HEK293 (cell line): Measurements from ENCODE around the gene NDOR1.

ENCODE experiments used
- CTCF ChIA-PET: fragments of 350-600 bp; formaldehyde crosslinking; extraction: SDS; loops from one replicate; lab custom pipeline; 2021; ENCODE audit warnings: antibody characterized with exemption; lab: Yijun Ruan, JAX
- POLR2A ChIA-PET: fragments of 300-600 bp; formaldehyde crosslinking; extraction: SDS; loops from one replicate; lab custom pipeline; 2020; ENCODE audit warnings: antibody characterized with exemption, inconsistent platforms; lab: Yijun Ruan, JAX
- H3K27ac ChIP-seq: fragments of 200-500 bp; sonication (Bioruptor generic); 2 replicates; pipeline ENCODE4 v1.5.1; 2014; ENCODE audit warnings: low read depth, low read length, control low read depth, inconsistent platforms; ENCODE audit errors: extremely low read depth
- H3K36me3 ChIP-seq, 2 experiments: fragments of 200-500 bp in 1 of 2; sonication (Bioruptor generic) in 1 of 2; 1 replicate in 1 of 2; 2 replicates in 1 of 2; pipeline ENCODE4 v1.5.1; 2014 to 2017; ENCODE audit warnings: inconsistent platforms in 2 of 2, low read length in 2 of 2; ENCODE audit not compliant: control insufficient read depth in 2 of 2, insufficient read depth in 1 of 2
- H3K4me1 ChIP-seq: fragments of 200-500 bp; sonication (Bioruptor generic); 2 replicates; pipeline ENCODE4 v1.5.1; 2014; ENCODE audit warnings: mild to moderate bottlenecking, low read length, inconsistent platforms; ENCODE audit not compliant: control insufficient read depth, insufficient read depth
- H3K4me3 ChIP-seq: 2 replicates; pipeline ENCODE4 v1.5.1; 2011; ENCODE audit warnings: low read depth, mild to moderate bottlenecking, control low read depth, low read length, moderate library complexity
- H3K9me3 ChIP-seq: fragments of 200-500 bp; sonication (Bioruptor generic); 2 replicates; pipeline ENCODE4 v1.5.1; 2014; ENCODE audit warnings: low read depth, low read length, inconsistent platforms; ENCODE audit not compliant: control insufficient read depth, insufficient read depth
- ATF2 ChIP-seq: fragments of 450-650 bp; formaldehyde crosslinking; IDR thresholded peaks from 2 replicates; pipeline ENCODE4 v1.5.1; 2016; ENCODE audit warnings: missing biosample characterization, missing genetic modification characterization, low read depth
- MEIS1 ChIP-seq: sonication (generic); formaldehyde crosslinking; IDR thresholded peaks from 2 replicates; pipeline ENCODE4 v1.8.1; 2022; ENCODE audit warnings: missing genetic modification reagents, mild to moderate bottlenecking, borderline replicate concordance
- PRDM6 ChIP-seq: fragments of 450-650 bp; formaldehyde crosslinking; IDR thresholded peaks from 2 replicates; pipeline ENCODE4 v1.5.1; 2017; ENCODE audit warnings: missing biosample characterization, missing genetic modification characterization
- SALL2 ChIP-seq: fragments of 450-650 bp; formaldehyde crosslinking; IDR thresholded peaks from 2 replicates; pipeline ENCODE4 v1.5.0; 2017; ENCODE audit warnings: missing biosample characterization, mild to moderate bottlenecking, missing genetic modification characterization, borderline replicate concordance
- SP7 ChIP-seq: fragments of 450-650 bp; formaldehyde crosslinking; IDR thresholded peaks from 2 replicates; pipeline ENCODE4 v1.5.1; 2016; ENCODE audit warnings: missing biosample characterization, missing genetic modification characterization
- TSHZ1 ChIP-seq: fragments of 450-650 bp; formaldehyde crosslinking; IDR thresholded peaks from 2 replicates; pipeline ENCODE4 v1.5.1; 2016; ENCODE audit warnings: missing biosample characterization, missing genetic modification characterization, borderline replicate concordance
- YY2 ChIP-seq: fragments of 450-650 bp; formaldehyde crosslinking; IDR thresholded peaks from 2 replicates; pipeline ENCODE4 v1.5.1; 2016; ENCODE audit warnings: missing biosample characterization, missing genetic modification characterization
- ZBTB1 ChIP-seq: fragments of 450-650 bp; formaldehyde crosslinking; IDR thresholded peaks from 2 replicates; pipeline ENCODE4 v1.5.1; 2016; ENCODE audit warnings: missing biosample characterization, missing genetic modification characterization
- ZBTB44 ChIP-seq: fragments of 450-650 bp; IDR thresholded peaks from 2 replicates; pipeline ENCODE4 v1.5.1; 2018; ENCODE audit warnings: missing biosample characterization, mild to moderate bottlenecking, missing genetic modification characterization
- ZBTB48 ChIP-seq: fragments of 450-650 bp; formaldehyde crosslinking; IDR thresholded peaks from 2 replicates; pipeline ENCODE4 v1.5.1; 2016; ENCODE audit warnings: missing biosample characterization, missing genetic modification characterization
- ZBTB7A ChIP-seq: fragments of 450-650 bp; formaldehyde crosslinking; IDR thresholded peaks from 2 replicates; pipeline ENCODE4 v1.5.1; 2016; ENCODE audit warnings: low read depth, missing biosample characterization, missing genetic modification characterization
- ZNF133 ChIP-seq: fragments of 450-650 bp; formaldehyde crosslinking; IDR thresholded peaks from 2 replicates; pipeline ENCODE4 v1.5.1; 2016; ENCODE audit warnings: missing biosample characterization, missing genetic modification characterization
- ZNF146 ChIP-seq: fragments of 450-650 bp; formaldehyde crosslinking; IDR thresholded peaks from 2 replicates; pipeline ENCODE4 v1.5.1; 2016; ENCODE audit warnings: missing biosample characterization, missing genetic modification characterization
- ZNF175 ChIP-seq: fragments of 450-650 bp; formaldehyde crosslinking; IDR thresholded peaks from 2 replicates; pipeline ENCODE4 v1.5.1; 2016; ENCODE audit warnings: missing biosample characterization, missing genetic modification characterization
- ZNF211 ChIP-seq: fragments of 450-650 bp; formaldehyde crosslinking; IDR thresholded peaks from 2 replicates; pipeline ENCODE4 v1.5.1; 2016; ENCODE audit warnings: low read depth, missing biosample characterization, missing genetic modification characterization
- ZNF292 ChIP-seq: fragments of 450-650 bp; formaldehyde crosslinking; IDR thresholded peaks from 2 replicates; pipeline ENCODE4 v1.5.1; 2016; ENCODE audit warnings: low read depth, missing biosample characterization, missing genetic modification characterization, borderline replicate concordance
- ZNF324 ChIP-seq: fragments of 450-650 bp; formaldehyde crosslinking; IDR thresholded peaks from 2 replicates; pipeline ENCODE4 v1.5.1; 2016; ENCODE audit warnings: missing biosample characterization, missing genetic modification characterization
- ZNF37A ChIP-seq: fragments of 450-650 bp; IDR thresholded peaks from 2 replicates; pipeline ENCODE4 v1.5.1; 2018; ENCODE audit warnings: missing biosample characterization, missing genetic modification characterization
- ZNF416 ChIP-seq: fragments of 450-650 bp; formaldehyde crosslinking; IDR thresholded peaks from 2 replicates; pipeline ENCODE4 v1.5.1; 2016; ENCODE audit warnings: missing biosample characterization, missing genetic modification characterization
- ZNF426 ChIP-seq: fragments of 450-650 bp; formaldehyde crosslinking; IDR thresholded peaks from 2 replicates; pipeline ENCODE4 v1.5.1; 2017; ENCODE audit warnings: missing biosample characterization, missing genetic modification characterization, mild to moderate bottlenecking, inconsistent platforms, moderate library complexity
- ZNF488 ChIP-seq: fragments of 450-650 bp; formaldehyde crosslinking; IDR thresholded peaks from 2 replicates; pipeline ENCODE4 v1.5.1; 2016; ENCODE audit warnings: missing biosample characterization, missing genetic modification characterization
- ZNF501 ChIP-seq: fragments of 450-650 bp; formaldehyde crosslinking; IDR thresholded peaks from 2 replicates; pipeline ENCODE4 v1.5.1; 2016; ENCODE audit warnings: missing biosample characterization, missing genetic modification characterization
- ZNF514 ChIP-seq: fragments of 450-650 bp; formaldehyde crosslinking; IDR thresholded peaks from 2 replicates; pipeline ENCODE4 v1.5.1; 2016; ENCODE audit warnings: missing biosample characterization, missing genetic modification characterization
- ZNF560 ChIP-seq: fragments of 450-650 bp; formaldehyde crosslinking; IDR thresholded peaks from 2 replicates; pipeline ENCODE4 v1.5.1; 2017; ENCODE audit warnings: missing biosample characterization, missing genetic modification characterization, borderline replicate concordance
- ZNF571 ChIP-seq: fragments of 450-650 bp; formaldehyde crosslinking; IDR thresholded peaks from 2 replicates; pipeline ENCODE4 v1.5.0; 2017; ENCODE audit warnings: missing biosample characterization, missing genetic modification characterization
- ZNF585B ChIP-seq: fragments of 450-650 bp; formaldehyde crosslinking; IDR thresholded peaks from 2 replicates; pipeline ENCODE4 v1.5.1; 2016; ENCODE audit warnings: missing biosample characterization, missing genetic modification characterization
- ZNF610 ChIP-seq: fragments of 450-650 bp; formaldehyde crosslinking; IDR thresholded peaks from 2 replicates; pipeline ENCODE4 v1.5.1; 2016; ENCODE audit warnings: missing biosample characterization, missing genetic modification characterization, borderline replicate concordance
- ZNF658 ChIP-seq: fragments of 450-650 bp; formaldehyde crosslinking; IDR thresholded peaks from 2 replicates; pipeline ENCODE4; 2016; ENCODE audit warnings: missing biosample characterization, missing genetic modification characterization
- ZNF707 ChIP-seq: fragments of 450-650 bp; formaldehyde crosslinking; IDR thresholded peaks from 2 replicates; pipeline ENCODE4 v1.5.1; 2016; ENCODE audit warnings: missing biosample characterization, missing genetic modification characterization

Gene NDOR1

GRCh38 chr9:137188490-137189296 lies 16.8 kb upstream of the NDOR1 start, which contains the start of the genes ANAPC2 and SSNA1:
Gene ANAPC2, minus strand, starts transcription at chr9:137188560. Its CDS starts 28 bp downstream, at chr9:137188532.
Gene SSNA1, plus strand, starts transcription at chr9:137188676. Its CDS starts 51 bp downstream, at chr9:137188727.
- H3K4me3 ChIP-seq, result peak within 1 kb of the TSS; percentile 92
- no peaks in the 10 kb centered on the region for H3K9me3 ChIP-seq
- peaks cover 0 to 69% of the 10 kb centered on the region in 2 experiments; a peak in 1 of 3 replicates for H3K36me3 ChIP-seq
- peak within 1 kb of the TSS; percentile 92 for H3K27ac ChIP-seq
- ChIA-PET POLR2A (interaction anchor here (0.5 to 7.1 kb wide), 28 partner anchors 10 to 416 kb away, joined by 3 to 178 read pairs (median 5); partner anchors contain the start of genes LRRC26, MAN1B1, MRPL41 and NDOR1), CTCF (interaction anchor here (0.7 to 3.5 kb wide), 12 partner anchors 9 to 342 kb away, joined by 3 to 22 read pairs (median 4); partner anchors contain the start of genes RNF224 and TPRN)
- H3K4me1 ChIP-seq, result peaks cover 11% of the 10 kb centered on the region
- peak; percentile 64; the same call in 1 of the 2 replicates for TF ChIP-seq ZNF610 (tag by site-specific recombination)
- no peak for TF ChIP-seq ZNF560
- peak; percentile 84 for TF ChIP-seq SP7
- no peak for TF ChIP-seq ZNF175
- no peak for TF ChIP-seq ZNF514 (tag by site-specific recombination)
- no peak for TF ChIP-seq PRDM6 (tag by site-specific recombination)
- TF ChIP-seq ZNF658 (tag by site-specific recombination), result no peak
- TF ChIP-seq SALL2 (tag by site-specific recombination), result no peak
- no peak for TF ChIP-seq ZNF571 (tag by site-specific recombination)
- peak; percentile 99 for TF ChIP-seq YY2 (tag by site-specific recombination)
- TF ChIP-seq ZNF324 (tag by site-specific recombination), result peak; percentile 90
- TF ChIP-seq ZNF146 (tag by site-specific recombination), result peak; percentile 81
- TF ChIP-seq ZBTB1 (tag by site-specific recombination), result no peak
- no peak for TF ChIP-seq ZNF585B (tag by site-specific recombination)
- TF ChIP-seq ZNF707, result no peak
- TF ChIP-seq ZBTB44, result peak; percentile 23; the same call in 1 of the 2 replicates
- TF ChIP-seq ZNF37A (tag by site-specific recombination), result no peak
- no peak for TF ChIP-seq ZNF133 (tag by site-specific recombination)
- TF ChIP-seq ZNF501, result peak; percentile 51
- peak; percentile 54; the same call in 1 of the 2 replicates for TF ChIP-seq ZBTB48 (tag by site-specific recombination)
- no peak for TF ChIP-seq ZNF416
- no peak for TF ChIP-seq ZNF211
- TF ChIP-seq MEIS1 (CRISPR knock-in tag), result no peak
- TF ChIP-seq ZNF426 (tag by site-specific recombination), result no peak
- no peak for TF ChIP-seq ZNF292
- TF ChIP-seq ZBTB7A (tag by site-specific recombination), result peak; percentile 80; the same call in 1 of the 2 replicates
- no peak for TF ChIP-seq ZNF488 (tag by site-specific recombination)
- TF ChIP-seq ATF2 (tag by site-specific recombination), result peak; percentile 90
- TF ChIP-seq TSHZ1 (tag by site-specific recombination), result peak; percentile 35; the same call in 1 of the 2 replicates
